HG03060 (cell line): ENCODE results near the gene UBE2L3.
"Not testable (repeated sequence)": the region's sequence is repeated elsewhere in the genome, so short reads cannot be mapped to it uniquely, and the experiment has no call there.

Source experiments
- ATAC-seq: cut with Tn5 transposase; IDR thresholded peaks from one replicate; pipeline ENCODE4 v1.9.1; 2021; ENCODE audit warnings: low read depth, moderate number of reproducible peaks; ENCODE audit not compliant: unreplicated experiment

The UBE2L3 gene

DNA sequence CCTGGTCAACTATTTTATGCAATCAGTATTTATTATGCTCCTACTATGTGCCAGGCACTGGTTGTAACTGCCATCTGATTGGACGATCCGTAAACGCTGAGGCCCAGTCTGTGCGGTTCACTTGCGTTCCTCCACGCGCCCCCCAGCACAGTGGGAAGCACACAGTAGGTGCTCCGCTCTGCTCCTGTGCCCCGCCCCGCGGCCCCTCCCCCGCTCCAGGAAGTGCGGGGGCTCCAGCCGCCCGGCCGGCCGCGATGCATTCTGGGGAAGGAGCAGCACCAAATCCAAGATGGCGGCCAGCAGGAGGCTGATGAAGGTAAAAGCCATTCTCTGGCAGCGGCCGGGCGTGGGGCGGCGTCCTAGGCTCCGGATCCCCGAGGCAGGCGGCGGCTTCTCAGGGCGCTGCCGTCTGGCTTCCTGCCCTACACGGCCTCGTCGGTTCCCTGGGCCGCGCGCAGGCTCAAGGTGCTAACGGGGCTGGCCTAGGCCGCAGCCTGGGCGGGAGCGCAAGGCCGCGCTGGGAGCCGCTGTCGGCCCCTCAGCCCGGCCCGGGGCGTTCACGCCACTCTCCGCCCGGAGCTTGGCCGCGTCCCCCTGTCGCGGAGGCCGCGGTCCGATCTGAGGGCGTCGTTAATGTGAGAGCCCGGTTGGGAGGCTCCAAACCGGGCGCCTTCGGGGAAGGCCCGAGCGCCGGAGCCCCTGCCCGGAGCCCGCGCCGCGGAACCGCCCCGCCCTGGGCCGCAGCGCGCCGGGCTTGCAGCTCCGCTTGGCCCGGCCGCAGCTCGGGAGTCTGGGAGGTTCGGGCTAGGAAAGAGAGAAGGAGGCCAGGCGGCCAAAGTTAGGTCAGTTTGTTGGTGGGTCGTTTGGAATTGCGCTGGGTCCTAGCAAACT lies at the start of gene UBE2L3:
Gene UBE2L3, plus strand, starts transcription at position 259 of the 891 bp plus-strand sequence. Its CDS starts 31 bp downstream, at position 290.
- no peak for ATAC-seq

DNA sequence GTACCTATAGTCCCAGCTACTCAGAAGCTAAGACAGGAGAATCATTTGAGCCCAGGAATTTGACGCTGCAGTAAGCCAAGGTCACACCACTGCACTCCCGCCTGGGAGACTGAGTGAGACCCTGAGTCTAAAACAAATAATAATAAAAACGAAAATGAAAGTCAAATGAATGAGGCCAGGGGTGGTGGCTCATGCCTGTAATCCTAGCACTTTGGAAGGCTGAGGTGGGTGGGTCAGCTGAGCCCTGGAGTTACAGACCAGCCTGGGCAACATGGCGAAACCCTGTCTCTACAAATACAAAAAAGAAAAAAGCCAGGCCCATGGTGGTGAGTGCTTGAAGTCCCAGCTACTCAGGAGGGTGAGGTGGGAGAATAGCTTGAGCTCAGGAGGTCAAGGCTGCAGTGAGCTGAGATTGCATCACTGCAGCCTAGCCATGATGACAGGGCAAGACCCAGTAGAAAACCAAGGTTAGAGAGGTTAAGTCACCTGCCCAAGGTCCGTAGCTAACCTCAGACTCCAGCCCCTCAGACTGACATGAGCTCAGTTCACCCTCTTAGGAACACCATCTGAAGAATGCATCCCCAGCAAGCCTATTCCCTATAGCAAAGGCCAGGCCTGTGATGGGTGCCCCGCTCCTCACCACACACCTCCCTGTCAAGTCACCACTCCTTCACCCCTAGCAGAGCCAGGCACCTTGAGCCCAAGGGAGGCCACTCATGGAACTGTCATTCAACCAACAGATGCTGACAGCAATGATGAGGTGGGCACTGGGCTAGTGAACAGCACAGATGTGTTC lies 40.6 kb upstream of the UBE2L3 start:
- ATAC-seq: not testable (repeated sequence)

DNA sequence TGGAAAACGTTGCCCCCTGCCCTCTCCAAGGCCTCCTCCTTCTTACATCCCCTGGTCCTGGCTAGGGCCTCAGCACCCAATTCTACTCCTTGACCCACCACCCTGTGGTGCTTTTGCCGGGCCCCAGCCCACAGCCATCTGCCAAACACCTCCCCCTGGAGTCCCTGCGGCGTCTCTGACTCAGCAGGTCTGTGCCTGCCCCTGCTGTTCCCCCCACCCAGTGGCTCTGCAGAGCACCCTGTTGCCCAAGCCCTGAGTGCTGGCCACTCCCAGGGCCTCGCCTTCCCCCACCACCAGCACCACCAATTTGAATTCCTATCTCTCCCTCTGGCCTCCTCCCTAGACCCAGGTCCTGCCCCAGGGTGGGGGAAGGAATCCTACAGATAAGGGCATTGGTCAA lies 36.0 kb upstream of the UBE2L3 start:
- ATAC-seq: not testable (repeated sequence)

DNA sequence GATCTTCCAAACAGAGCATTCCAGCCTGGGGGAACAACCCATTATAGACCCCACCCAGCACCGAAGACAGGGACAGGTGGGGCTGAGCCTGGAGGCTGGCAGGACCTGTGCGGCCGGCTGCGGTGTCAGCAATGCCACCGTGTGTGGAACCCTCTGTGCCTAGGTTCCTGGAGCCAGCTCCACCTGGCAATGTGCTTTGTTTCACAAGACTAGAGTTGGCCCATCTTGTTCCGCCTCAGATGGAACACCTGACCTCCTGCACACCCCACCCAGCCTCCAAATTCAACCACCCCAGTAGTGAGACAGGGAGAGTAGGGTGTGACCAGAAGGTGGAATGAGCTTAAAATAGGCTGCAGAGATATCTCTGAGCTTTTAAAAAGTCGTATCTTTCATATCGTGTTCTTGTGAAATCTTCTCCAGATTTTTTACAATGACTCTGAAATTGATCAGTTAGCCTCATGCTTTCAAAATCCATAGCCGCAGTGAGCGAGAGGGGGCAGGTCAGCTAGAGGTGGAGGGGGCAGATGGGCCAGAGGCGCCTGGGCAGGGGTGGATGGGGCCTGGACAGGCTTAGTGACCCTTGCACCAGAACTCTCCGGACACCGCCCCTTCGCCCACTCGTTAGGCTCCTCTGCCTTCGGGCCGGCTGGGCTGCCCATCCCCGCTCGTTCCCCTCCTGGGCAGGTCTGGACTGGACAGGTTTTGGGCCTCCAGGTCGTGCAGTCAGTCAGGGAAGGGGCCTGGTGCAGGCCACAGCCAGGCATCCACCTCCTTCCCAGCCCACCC lies 34.5 kb upstream of the UBE2L3 start:
- not testable (repeated sequence) for ATAC-seq

DNA sequence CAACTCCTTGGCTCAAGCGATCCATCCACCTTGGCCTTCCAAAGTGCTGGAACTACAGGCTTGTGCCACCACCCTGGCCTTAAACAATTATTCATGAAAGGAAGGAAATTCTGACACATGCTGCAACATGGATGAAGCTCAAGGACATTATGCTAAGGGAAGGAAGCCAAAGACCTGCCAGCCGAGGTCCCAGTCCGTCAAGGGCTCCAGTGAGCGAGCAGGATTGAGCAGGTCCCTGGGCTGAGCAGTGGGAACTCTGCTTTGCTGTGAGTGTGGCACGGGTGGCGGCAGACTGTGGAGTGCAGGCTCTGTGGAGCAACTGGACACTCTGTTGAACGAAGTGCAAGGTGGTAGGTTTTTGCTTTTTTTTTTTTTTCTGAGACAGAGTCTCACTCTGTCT lies 27.7 kb upstream of the UBE2L3 start:
- not testable (repeated sequence) for ATAC-seq

DNA sequence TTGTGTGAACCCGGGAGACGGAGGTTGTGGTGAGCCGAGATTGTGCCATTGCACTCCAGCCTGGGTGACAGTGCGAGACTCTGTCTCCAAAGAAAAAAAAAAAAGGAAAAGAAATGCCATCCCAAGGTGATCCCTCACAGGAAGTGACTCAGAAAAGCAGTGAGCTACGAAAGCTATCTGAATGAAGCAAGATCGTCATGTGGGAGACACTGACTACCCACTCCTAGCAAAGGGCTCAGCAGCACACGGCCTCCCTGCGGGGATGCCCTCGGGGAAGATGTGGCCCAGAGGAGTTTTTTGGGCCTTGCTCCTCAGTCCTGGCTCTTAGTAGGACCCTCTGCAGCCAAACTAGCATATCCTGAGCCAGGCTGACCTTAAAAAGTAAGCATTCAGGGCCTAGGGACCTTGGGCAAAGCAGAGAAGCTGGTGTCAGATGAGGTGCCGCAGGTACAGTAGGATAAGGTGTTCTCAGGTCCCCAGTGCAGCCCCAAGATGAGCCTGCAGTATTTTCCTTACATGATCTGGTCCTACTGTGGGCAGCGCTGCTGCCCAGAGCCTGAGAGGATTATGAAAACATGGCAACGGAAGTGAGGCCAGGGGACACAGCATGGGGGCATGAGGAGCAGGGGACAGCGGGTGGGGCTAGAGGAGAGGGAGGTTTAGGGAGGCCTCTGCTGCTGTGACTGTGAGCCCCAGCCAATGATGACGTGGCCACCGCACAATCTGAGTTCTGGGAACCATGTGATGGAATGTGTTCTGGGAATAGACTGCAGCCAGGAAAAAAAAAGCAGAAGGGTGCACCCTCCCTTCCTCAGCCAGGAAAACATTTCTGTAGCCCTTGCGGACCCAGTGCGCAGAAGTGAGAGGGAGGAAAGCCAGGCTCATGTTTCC lies 22.8 kb upstream of the UBE2L3 start:
- ATAC-seq: not testable (repeated sequence)

DNA sequence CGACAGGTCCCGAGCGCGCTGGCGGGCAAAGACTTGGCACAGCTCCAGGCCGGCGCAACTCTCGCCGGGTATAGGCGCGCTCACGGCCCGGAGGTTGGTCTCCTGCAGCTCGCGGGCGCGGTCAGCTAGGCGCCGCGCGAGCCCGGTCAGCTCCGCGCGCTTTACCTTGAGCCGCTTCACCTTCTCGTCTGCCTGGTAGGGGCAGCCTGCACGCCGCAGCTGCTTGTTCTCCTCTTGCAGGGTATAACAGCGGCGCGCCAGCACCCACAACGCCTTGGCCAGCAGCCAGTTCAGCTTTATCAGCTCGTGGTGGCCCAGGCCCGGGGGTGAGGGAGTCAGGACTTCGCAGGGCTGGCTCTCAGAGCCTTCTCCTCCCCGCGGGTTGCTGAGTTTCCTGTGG lies 18.0 kb upstream of the UBE2L3 start:
- not testable (repeated sequence) for ATAC-seq

DNA sequence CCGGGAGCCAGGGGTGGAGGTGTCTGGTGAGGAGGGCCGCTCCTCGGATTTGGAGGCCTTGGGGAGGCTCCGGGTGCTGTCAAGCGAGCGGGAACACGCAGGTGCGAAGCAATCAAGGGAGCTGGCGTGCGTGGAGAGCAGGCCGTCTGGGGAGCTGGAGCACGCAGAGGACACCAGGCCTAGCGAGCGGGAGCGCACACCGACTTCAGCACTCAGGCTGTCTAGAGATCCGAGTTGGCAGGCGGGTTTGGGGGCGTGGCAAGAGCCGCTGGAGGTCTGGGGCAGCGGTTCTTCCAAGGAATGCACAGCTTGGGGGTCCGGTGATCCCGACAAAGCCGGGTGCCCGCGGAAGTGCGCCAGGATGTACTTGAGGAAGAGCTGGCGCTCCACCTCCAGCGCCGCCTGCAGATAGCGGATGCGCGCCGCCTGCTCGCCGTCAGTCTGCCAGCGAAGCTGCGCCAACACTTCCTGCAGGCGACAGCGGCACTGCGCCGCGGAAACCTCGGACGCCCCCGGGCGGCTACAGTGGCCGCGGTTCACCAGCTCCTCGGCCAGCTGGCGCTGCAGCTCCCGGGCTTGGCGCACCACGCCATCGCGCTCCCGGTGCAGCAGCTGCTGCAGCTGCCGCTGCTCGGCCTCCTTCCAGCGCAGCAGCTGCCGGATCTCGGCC lies 17.4 kb upstream of the UBE2L3 start:
- not testable (repeated sequence) for ATAC-seq

DNA sequence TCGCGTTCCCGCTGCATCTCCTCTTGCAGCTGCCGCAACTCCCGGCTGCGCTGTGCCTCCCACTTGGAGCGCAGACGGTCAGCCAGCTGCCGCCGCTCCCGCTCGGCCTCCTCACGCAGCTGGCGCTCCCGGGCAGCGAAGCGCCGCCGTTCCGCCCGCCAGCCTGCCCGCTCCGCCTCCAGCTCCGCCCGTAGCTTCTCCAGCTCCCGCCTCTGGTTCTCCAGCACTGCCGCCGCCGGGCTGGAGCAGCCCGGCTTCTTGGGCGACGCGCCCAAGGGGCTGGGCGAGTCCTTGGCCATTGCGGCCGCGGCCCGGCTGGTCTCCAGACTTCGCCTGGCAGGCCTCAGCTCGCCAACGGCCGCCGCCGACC lies 16.9 kb upstream of the UBE2L3 start:
- ATAC-seq: not testable (repeated sequence)

DNA sequence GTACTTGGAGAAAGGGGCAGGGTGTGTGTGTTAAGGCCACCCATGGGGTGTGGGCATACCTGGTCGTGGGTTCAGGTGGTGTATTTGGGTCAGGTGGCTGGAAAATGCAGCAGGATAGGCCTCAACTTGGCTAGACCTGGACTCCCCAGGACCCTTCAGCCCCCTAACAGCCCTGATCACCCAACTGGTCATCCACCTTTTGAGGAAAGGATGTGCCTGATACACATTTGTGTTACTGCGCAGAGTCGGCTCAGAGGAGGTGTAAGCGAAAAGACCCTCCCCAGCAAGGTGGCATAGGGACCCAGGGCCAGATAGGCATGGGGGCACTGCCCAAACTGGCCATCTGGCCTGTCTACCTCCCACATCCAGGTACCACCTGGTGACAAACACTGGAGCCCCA lies 16.2 kb upstream of the UBE2L3 start, which contains the start of gene RIMBP3C:
Gene RIMBP3C, minus strand, starts transcription at position 101 of the 400 bp plus-strand sequence. CDS start 485 bp downstream, outside the sequence.
- ATAC-seq: not testable (repeated sequence)

DNA sequence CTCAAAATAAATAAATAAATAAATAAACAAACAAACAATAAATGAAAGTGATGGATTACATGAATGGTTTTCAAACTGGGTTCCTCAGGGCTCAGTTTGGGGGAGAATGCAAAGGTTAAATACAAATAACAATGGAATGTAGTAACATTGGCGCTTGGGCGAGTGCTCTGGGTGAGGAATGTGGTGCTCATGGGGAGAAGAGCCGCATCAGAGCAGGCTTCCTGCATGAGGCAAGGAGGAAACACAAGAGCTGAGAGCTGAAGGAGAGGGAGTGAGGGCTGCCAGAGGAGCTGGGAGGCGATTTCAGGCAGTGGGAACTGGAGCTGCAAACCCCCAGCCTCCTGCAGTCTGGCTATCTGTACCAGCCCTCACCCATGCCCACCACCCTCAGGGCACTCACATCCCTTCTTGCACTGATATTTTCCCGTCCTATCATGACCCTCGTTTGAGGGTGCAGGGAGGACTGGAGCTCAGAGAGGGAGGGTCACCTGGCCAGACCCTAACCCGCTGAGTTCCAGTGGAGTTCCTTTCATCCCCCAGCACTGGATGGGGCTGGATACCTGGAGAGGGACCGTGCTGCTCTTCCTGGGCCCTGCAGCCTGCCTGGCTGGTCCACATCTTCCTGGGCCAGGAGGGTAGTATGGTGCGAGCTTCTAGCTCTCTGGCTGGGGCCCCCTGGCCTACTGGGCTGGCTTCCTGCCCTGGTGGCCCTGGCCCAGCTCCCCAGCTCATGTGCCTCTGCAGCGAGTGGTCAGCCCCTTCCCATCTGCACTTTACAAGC lies 8.0 kb upstream of the UBE2L3 start:
- not testable (repeated sequence) for ATAC-seq

DNA sequence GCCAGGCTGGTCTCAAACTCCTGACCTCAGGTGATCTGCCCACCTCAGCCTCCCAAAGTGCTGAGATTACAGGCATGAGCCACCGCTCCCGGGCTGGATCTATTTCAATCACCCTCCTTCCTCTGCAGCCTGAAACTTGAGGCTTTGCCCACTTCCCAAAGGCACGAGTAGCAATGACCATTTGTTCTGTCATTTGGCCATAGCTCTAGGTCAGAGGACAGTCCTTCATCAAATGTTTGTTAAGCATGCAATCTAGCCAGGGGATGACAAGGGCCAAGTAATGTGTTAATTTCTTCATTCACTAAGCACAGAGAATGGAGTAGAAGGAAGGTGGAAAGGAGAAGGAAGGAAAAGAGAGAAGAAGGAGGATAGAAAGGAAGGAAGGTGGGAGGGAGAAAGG lies 6.9 kb upstream of the UBE2L3 start:
- ATAC-seq: not testable (repeated sequence)

DNA sequence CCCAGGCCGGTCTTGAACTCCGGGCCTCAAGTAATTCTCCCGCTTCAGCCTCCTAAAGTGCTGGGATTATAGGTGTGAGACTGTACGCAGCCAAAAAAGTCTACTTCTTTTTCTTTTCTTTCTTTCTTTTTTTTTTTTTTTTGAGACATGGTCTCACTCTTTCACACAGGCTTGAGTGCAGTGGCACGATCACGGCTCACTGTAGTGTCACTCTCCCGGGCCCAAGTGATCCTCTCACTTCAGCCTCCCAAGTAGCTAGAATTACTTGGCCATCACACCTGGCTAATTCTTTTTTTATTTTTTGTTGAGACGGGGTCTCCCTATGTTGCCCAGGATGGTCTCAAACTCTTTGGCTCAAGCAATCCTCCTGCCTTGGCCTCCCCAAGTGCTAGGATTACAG lies 3.6 kb upstream of the UBE2L3 start:
- ATAC-seq: no peak

DNA sequence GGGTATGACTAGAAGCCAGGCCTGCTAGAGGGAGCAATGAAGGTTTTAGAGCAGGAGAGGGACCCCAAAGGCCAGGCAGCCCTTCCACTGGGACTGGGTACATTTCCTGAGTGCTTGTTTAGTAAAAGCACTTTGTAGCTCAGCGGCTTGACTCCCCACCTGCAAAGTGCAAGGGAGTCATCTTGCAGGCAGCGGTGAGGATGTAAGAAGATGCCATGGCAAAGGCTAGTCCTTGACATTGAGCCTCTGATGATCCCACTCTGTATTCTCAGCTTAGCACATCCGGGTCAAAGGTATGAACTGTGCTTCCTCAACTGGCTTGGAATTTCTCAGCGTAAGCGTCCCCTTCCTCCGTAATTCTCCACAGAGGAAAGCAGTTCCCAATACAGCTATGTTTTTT lies 3.1 kb upstream of the UBE2L3 start:
- no peak for ATAC-seq

DNA sequence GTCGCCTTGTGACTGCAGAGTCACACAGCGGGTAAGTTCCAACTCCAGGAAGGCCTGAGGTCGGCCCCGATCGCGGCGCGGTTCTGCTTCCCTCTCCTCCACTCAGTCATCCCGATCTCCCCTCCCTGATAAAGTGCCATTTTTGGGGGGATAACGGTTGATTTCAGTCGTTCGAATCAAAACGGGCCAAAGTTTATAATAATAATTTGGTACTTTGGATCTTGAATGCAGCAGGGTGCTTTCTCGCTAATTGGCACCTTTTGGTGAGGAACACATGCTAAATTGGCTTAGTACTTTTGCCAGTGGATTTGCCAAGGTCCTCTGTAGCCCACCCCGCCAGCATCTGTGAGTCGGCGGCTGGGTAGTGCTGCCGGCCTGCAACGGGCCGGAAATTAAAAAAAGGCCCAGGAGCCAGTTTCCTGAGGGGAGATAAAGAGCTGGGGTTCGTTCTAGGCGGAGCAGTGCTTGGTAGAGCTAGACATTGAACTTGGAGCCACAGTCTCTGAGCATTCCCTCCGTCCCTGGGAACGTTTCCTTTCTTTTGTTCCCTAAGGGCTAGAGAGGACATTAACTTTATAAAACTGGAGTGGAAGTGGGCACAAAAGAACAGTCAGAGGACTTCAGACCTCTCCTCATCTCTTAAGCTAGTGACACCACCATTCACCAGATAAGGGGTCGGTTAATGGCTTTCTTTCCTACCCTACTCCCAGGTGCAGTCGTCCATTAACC lies 997 bp downstream of the UBE2L3 start:
- ATAC-seq: no peak

DNA sequence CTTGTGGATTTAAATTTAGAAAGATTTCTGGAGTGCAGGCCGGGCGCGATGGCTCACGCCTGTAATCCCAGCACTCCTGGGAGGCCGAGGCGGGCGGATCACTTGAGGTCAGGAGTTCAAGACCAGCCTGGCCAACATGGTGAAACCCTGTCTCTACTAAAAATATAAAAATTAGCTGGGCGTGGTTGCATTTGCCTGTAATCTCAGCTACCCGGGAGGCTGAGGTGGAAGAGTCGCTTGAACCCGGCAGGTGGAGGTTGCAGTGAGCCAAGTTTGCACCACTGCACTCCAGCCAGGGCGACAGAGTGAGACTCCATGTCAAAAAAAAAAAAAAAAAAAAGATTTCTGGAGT lies 1.5 kb downstream of the UBE2L3 start:
- ATAC-seq: not testable (repeated sequence)

DNA sequence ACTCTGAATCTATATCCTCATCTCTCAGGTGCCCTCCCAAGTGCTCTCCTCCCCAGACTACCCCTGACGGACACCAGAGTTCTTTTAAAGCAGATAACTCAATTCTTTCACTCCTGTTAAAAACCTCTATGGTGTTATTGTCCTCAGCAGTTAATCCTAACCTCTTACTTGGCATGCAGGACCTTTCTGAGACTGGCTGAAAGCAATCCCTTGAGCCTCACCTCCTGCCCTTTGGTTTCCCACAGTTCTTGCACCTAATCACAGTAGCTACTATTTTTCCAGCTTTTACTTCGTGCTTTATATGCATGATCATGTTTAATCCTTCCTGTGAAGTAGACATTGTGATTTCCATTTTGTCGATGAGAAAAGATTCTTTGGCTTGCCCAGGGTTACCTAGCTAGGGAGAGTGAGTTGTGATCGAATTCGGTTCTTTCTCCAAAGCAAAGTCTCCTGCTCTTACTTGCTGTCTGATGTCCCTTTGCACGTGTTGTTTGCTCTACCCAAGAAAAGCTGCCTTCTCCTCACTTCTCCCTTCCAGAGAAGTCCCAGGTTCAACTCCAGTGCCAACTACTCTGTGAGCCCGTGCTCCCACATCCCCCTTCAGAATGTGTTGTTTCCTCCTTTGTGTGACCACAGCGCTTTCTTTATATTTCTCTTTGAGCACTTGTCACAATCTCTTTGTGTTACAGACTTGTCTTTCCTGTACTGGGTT lies 2.1 kb downstream of the UBE2L3 start:
- ATAC-seq: no peak
